Measurements from ENCODE around the gene PSMB8. TPM values are rescaled to one million over a fixed set of nuclear protein-coding genes. Genes with fewer than 3 reads are reported as not detected.

The PSMB8 gene
- polyA plus RNA-seq, 1 donor (not counting 4 experiments of a cell fraction or from before 2014, with no cell fraction given) = 63.4 TPM

GRCh38 chr6:32865724-32866443 is 22.0 kb upstream of the PSMB8 start:
- Histone ChIP-seq H3K79me2 (ENCODE audit: control insufficient read depth, insufficient read depth, low read length) (no peaks in the 10 kb centered on the region), H3K4me3 (ENCODE audit: control insufficient read depth in 2 of 3, extremely low read depth in 1 of 3, insufficient read depth in 2 of 3, low read depth in 1 of 3, low read length in 3 of 3) (no peak overlapping the region), H2AFZ (ENCODE audit: control insufficient read depth, low read length) (no peak overlapping the region), H3K9me3 (ENCODE audit: control insufficient read depth, low read depth, low read length) (no peaks in the 10 kb centered on the region), H3K9me1 (ENCODE audit: control insufficient read depth, extremely low read depth, insufficient read depth, low read length) (no peaks in the 10 kb centered on the region), H3K9ac (ENCODE audit: control insufficient read depth, extremely low read depth, insufficient read depth, low read length) (no peak overlapping the region), H4K20me1 (ENCODE audit: control insufficient read depth, extremely low read depth, insufficient read depth, low read length) (no peaks in the 10 kb centered on the region), H3K36me3 (ENCODE audit: control insufficient read depth in 2 of 2, extremely low read depth in 1 of 2, insufficient read depth in 2 of 2, low read length in 2 of 2) (no peaks in the 10 kb centered on the region), H3K4me2 (ENCODE audit: control insufficient read depth, extremely low read depth, insufficient read depth, low read depth, low read length) (no peak overlapping the region), H3K27ac (ENCODE audit: control insufficient read depth, insufficient read depth, low read length) (no peak overlapping the region), H3K27me3 (ENCODE audit: control insufficient read depth, extremely low read depth, insufficient read depth, low read length) (peaks cover 5% of the 10 kb centered on the region), H3K4me1 (ENCODE audit: control insufficient read depth, extremely low read depth, insufficient read depth, low read length) (peaks cover 9% of the 10 kb centered on the region)
- dilution Hi-C loops (cut with MboI; ENCODE audit: extremely low pct_ligation_motif_present, low sequenced_read_pairs) = no loop called here
- FAIRE-seq = no peak
- TF ChIP-seq EZH2 (IDR thresholded peaks at IDR 0.05; ENCODE audit: low read length) (no peak), CTCF (optimal IDR thresholded peaks at IDR 0.05 in 1 of 3, IDR thresholded peaks at IDR 0.05 in 1 of 3, conservative IDR thresholded peaks at IDR 0.05 in 1 of 3; ENCODE audit: extremely low read depth in 1 of 3, insufficient read depth in 2 of 3, low read length in 3 of 3) (no peak)
- DNase-seq (ENCODE audit: low read depth, low spot score) = no peak

GRCh38 chr6:32862725-32863124 is 18.9 kb upstream of the PSMB8 start:
- dilution Hi-C loops (cut with MboI; ENCODE audit: extremely low pct_ligation_motif_present, low sequenced_read_pairs) = no loop called here
- Histone ChIP-seq H3K4me2 (ENCODE audit: control insufficient read depth, extremely low read depth, insufficient read depth, low read depth, low read length) (no peak overlapping the region), H3K9ac (ENCODE audit: control insufficient read depth, extremely low read depth, insufficient read depth, low read length) (no peak overlapping the region), H3K27me3 (ENCODE audit: control insufficient read depth, extremely low read depth, insufficient read depth, low read length) (no peaks in the 10 kb centered on the region), H3K9me1 (ENCODE audit: control insufficient read depth, extremely low read depth, insufficient read depth, low read length) (no peaks in the 10 kb centered on the region), H3K9me3 (ENCODE audit: control insufficient read depth, low read depth, low read length) (no peaks in the 10 kb centered on the region), H3K36me3 (ENCODE audit: control insufficient read depth in 2 of 2, extremely low read depth in 1 of 2, insufficient read depth in 2 of 2, low read length in 2 of 2) (no peaks in the 10 kb centered on the region), H3K27ac (ENCODE audit: control insufficient read depth, insufficient read depth, low read length) (no peak overlapping the region), H3K79me2 (ENCODE audit: control insufficient read depth, insufficient read depth, low read length) (no peaks in the 10 kb centered on the region), H2AFZ (ENCODE audit: control insufficient read depth, low read length) (no peak overlapping the region), H3K4me3 (ENCODE audit: control insufficient read depth in 2 of 3, extremely low read depth in 1 of 3, insufficient read depth in 2 of 3, low read depth in 1 of 3, low read length in 3 of 3) (no peak overlapping the region), H4K20me1 (ENCODE audit: control insufficient read depth, extremely low read depth, insufficient read depth, low read length) (no peaks in the 10 kb centered on the region), H3K4me1 (ENCODE audit: control insufficient read depth, extremely low read depth, insufficient read depth, low read length) (peaks cover 14% of the 10 kb centered on the region)
- TF ChIP-seq EZH2 (IDR thresholded peaks at IDR 0.05; ENCODE audit: low read length) (no peak), CTCF (optimal IDR thresholded peaks at IDR 0.05 in 1 of 3, IDR thresholded peaks at IDR 0.05 in 1 of 3, conservative IDR thresholded peaks at IDR 0.05 in 1 of 3; ENCODE audit: extremely low read depth in 1 of 3, insufficient read depth in 2 of 3, low read length in 3 of 3) (no peak)
- DNase-seq (ENCODE audit: low read depth, low spot score) = no peak
- no peak for FAIRE-seq

Measured in keratinocyte (primary cell).